Measurements from ENCODE around the gene PCDH1.
"Not testable (repeated sequence)": the region's sequence is repeated elsewhere in the genome, so short reads cannot be mapped to it uniquely, and the experiment has no call there.

Gene PCDH1

DNA sequence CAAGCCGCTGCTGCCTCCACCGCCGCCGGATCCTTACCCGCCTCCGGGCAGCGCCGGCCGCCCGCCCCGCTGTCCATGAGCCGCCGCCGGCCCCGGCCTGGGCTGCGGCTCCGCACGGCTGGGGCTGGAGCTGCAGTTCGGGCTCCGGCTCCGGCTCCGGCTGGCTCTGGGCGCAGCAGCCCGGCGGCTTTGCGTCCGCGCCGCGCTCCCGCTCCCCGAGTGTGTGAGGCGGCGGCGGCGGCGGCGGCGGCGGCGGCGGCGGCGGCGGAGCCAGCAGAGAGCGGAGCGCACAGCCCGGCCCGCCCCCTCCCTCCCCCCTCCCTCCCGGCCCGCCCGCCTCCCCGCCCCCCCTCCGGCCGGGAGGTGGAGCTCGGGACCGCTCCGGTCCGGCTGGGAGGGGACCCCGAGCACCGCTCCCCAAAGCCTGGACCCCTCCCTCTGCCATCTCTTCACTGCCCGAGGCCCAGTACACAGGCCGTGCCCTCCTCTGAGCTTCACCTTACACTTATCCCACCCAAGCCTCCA is at the start of gene PCDH1:
Gene PCDH1, minus strand, starts transcription at position 225 of the 525 bp plus-strand sequence. Its CDS starts 148 bp downstream, at position 77.
- peak; percentile 53 for DNase-seq

DNA sequence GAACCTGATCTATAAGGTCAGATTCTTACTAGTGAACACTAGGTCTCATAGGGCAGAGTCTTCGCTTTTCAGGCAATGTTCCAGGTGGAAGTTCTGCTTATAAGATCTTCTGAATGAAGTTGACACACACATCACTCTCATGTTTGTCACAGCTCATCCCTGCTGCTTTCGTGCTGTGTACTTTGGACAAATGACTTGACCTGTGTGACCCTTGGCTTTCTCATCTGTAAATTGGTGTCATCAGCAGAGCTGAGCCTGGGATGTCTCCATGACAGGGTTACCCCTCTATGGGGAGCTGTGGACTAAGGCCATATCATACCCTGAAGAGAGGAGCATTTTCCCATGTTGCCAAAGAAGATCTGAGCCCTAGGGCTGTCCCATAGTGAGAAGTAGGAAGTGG is 48.2 kb upstream of the PCDH1 start:
- no peak for DNase-seq

DNA sequence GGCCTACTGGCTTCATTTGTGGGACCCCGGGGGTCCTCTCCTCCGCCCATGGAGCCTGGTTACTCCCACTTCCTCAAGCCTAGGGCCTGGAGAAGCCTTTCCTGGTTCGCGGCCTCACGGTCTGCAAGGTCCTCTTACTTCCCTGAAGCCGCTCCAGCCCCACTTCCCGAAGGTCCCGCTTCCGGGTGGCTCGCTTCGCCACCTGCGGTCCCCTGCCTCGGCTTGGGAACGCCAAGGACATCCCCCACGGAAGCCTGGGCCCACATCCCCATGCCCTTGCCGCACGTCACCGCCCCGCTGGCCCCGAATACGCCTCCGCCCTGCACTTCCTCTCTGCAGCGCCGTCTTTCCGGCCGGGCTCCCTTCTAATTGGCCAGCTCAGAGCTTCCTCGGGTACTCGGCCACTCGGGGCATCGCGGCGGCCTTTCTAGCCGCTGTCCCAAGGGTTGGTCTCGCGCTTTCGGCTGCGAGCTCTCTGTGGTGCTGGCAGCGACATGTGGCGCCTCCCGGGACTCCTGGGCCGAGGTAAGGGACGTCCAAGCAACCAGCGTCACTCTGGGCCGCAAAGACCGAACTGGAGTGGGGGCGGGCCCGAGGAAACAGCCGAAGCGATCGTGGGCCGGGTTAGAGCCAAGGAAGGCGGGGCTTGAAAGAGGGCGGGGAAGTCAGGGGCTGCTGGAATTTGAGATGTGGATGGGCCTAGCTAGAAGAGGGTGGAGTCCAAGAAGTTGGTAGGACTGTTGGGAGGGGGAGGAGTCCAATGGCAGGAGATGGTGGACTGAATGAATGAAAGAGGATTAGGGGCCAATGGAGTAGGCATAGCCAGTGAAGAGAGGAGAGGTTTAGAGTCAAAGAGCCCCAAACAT is 45.5 kb upstream of the PCDH1 start, which contains the start of gene DELE1:
Gene DELE1, plus strand, starts transcription at position 424 of the 866 bp plus-strand sequence. Its CDS starts 71 bp downstream, at position 495.
- peak; percentile 92 for DNase-seq

DNA sequence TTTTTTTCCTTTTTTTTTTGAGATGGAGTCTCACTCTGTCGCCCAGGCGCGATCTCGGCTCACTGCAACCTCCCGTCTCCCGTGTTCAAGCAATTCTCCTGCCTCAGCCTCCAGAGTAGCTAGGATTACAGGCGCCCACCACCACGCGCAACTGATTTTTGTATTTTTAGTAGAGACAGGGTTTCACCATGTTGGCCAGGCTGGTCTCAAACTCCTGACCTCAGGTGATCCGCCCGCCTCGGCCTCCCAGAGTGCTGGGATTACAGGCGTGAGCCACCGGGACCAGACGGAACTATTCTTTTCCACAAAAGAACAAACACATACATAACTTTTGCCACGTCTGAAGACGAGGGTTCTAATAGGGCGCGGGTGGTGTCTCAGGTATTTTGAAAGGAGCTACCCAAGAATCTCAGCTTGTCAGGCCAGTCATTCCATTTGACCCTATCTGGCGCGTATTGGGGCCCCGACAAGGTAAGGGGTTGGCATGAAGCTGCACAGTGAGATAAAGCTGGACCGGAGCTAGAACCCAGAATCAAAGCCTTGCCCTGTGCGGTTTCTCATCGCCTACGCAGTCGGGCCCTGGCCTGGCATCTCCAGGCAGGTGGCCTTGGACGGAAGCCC is 44.7 kb upstream of the PCDH1 start:
- DNase-seq, result not testable (repeated sequence)

DNA sequence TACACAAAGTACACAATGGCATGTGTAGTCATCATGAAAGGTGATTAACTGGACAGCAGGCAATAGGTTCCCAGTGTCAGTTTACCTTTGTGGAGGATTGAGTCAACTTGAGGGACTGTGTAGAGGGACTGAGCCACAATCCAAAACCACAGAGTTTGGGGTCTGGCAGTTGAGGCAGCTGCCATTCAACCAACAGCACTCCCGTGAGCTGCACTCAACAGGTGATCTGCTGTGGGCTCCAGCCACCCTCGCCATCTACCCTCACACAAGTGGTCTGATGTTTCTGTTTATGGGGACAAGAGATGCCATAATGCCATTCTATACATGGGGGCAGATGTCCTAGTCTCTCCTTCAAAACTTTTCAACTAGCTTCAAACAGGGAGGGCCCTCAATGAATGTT is 42.6 kb upstream of the PCDH1 start:
- no peak for DNase-seq

DNA sequence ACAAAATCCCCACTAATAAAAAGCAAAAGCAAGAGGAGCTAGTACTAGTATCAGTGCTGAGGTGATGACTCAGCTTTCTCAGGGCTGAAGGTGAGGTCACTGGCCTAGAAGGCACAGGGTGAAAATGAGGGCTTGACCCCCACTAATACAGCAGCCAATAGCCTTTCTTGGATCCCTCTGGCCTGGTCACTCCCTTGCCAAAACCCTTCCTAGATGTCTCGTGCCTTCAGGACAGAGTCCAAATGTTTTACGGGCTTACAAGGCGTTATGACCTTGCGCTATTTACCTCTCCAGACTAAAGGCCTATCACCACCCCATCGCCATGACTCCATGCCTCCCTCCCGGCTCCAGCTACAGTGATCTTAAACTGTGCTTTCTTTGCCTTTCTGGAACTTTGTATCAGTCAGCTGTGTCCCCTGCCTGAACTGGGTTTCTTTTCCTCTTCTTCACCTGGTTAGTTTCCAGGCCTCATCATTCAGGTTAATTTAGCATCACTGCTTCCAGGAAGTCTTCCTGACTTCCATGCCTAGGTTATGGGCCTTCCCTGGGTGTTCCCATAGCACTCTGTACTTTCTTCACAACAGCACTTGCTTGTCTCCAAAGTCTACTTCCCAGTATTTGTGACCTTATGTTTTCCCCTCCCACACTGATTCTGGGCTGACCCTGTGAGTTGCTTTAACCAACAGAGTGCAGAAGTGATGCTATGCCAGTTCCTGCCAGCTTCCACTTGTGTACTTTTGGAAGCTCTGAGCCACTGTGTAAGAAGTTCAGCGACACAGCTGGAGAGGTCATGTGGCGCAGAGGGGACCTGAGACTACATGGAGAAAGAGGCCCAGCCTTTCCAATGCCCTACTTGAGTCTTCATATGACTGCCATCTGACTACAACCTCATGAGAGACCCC is 41.3 kb upstream of the PCDH1 start:
- no peak for DNase-seq

DNA sequence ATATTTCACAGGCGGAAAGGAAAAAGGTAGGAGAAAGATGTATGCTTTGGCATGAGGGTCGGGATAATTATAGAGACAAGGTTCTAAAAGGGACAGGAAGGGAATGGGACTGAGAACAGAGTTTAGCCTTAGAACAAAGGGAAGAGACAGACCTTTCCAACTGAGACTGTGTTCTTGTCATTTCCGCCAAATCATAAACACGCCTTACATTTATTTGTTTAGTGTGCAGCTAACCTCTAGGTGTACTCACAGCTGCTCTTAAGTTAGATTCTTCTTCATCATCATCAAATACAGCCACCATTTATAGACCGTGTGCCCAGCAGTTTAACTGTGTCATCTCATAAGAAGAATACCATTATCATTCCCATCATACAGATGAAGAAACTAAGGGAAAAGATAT is 39.5 kb upstream of the PCDH1 start:
- no peak for DNase-seq

DNA sequence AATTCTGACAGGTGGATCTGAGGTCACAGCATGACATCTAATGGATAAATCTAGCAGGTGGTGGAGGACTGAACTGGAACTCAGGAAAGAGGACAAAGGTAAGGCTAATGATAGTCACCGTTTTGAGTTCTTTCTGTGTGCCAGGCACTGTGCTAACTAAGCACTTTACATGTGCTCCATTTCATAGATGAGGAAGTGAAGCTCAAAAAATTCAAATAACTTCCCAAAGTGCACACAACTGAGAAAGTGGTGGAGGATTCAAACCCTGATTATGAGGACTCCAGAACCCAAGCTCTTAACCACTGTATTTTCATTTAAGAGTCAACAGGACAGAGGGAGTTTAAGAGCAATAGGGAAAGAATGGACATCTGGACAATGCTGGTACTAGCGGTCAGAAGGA is 38.3 kb upstream of the PCDH1 start:
- no peak for DNase-seq

DNA sequence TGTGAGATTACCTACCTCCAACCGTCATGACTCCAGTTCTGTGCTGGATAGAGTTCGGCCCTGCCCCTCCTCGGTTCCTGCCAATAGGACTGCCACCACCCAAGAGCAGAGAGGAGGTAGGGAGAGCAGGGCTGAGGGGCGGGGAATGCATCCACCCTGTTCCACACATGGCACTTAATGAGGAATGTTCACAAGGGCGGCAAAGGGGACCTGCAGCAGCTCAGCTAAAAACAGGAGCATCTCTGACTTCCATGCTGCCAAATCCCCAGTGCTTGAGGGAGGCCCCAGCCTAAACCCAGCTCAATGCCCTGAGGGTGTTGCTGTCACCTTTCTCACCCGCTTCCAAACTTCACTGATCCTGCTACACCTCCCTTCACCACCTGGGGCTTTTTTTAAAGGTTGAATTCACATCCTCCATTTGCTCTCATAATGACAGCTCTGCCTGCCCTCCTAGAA is 37.7 kb upstream of the PCDH1 start:
- DNase-seq, result no peak

DNA sequence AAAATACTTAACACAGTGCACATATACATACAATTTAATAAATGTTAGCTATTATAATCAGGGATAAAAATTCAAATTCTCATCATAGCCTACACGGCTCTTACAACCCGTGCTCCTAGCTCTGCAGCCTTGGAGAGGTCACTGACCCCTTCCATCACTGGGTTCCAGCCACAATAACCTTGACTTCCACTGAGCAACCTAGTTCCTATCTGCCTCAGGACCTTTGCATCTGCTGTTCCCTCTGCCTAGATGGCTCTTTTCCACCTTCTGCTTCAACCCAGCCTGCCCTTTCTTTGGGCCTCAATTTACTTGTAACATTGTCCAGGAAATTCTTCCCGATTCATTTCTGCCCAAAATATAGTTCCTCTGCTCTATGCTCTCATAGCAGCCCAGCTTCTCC is 36.6 kb upstream of the PCDH1 start:
- DNase-seq, result no peak

DNA sequence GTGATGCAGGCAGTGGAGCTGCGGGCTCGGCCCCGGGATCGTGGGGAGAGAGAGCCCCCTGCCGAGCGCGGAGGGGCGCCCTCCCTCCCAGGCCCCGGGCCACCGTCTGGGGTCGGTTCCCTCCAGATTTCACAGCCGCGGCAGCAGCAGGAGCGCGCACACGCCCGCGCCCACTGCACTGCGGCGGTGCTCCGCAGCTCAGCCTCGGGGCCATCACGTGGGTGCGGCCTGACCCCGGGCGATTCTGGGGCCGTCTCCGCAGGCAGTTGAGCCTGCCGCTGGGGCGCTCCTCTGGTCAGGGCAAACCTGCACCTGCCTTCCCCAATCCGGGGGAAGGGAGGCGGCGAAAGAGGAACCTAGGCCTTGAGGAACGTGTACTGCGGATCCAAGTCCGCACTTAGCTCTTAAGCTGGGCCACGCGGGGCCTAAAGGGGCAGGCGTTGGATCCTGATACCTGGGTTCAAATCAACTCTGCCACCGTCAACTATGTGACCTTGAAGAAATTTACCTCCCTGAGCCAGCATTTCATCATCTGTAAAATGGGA is 36.1 kb upstream of the PCDH1 start:
- peak; percentile 28 for DNase-seq

DNA sequence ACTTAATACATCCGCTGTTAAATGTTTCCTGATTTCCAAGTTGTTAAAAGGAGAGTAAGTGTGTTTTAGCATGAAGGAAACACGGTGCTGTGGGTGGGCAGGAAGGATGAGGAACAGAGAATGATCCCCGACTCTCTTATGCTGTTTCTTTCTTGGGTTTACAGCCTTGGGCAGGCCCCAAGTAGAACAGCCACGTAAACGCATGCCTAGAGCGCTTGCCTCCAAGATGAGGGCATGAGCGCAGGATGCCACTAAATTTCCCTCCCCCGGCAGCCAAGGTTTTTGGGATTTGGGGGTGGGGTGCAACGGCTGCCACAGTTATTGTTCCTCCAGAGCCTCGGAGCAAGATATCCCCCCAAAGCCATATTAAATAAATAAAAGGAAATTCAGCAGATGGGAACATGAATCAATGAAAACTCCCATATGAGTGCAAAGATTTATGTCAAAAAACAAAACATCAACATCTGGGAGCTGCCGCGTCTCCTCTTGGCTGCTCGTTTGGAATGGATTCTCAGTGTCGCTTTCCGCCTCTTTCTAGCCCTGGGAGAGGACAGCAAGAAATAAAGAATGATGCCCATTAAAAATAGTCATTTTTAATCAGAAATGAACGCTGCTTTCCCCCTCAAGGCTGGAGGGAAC is 35.5 kb upstream of the PCDH1 start:
- DNase-seq, result no peak

DNA sequence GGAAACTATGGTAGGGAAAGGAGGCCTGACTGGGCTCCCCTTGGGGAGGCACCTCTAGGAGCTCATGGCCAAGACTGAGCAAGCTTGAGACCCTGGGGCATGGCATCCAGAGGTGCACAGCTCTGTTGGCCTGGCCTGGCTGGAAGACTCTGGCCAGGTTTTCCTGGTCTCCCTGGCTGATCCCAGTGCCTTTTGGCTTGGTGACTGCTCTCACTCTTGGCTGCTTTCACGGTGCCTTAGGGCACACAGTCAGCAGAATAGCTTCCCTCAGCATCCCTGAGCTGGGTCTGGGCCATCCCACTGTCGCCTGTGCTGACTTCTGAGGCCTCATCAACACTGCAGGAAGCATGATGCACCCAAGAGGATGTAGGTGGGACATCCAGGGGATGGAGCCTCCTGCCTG is 32.1 kb upstream of the PCDH1 start:
- no peak for DNase-seq

DNA sequence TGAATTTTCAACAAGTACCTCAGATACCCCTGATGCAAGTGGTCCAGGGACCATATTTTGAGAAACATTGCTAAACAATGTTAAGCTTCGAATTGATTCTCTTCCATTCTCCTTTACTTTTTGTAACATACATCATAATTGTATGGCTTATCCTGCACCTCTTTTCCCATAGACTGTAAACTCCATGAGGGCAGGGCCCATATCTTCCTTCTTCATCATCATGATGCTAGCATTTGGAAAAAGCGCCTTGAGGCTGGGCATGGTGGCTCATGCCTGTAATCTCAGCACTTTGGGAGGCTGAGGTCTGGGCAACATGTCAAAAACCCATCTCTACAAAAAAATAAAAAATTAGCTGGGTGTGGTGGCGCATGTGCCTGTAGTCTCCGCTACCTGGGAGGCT is 31.0 kb upstream of the PCDH1 start:
- no peak for DNase-seq

DNA sequence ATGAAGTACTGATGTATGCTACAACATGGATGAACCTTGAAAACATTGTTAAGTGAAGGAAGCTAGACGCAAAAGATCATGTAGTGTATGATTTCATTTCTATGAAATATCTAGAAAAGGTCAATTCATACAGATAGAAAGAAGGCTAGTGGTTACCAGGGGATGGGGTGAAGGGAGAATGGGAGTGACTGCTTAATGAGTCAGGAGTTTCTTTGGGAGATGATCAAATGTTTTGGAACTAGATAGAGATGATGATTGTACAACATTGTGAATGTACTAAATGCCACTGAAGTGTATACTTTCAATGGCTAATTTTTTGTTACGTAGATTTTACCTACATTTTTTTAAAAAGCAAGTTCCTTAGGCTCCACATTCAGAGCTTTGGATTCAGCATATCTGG is 30.6 kb upstream of the PCDH1 start:
- DNase-seq, result no peak

DNA sequence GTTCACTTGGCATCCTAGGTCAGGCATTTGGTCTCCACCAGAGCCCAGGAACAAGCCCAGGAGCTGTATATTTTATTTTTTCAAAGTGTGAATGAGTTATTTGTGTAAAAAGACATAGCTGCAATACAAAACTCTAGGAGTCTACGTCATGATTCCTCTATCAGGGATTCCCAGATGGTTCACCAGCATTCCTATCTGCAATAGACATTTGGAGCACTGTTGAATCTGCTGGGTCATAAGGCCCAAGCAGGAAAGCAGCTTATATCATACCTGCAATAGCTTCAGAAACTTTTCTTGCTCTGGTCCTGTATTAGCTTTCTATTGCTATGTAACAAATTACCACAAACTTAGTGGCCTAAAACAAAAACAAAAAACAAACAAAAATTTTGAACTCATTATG is 28.8 kb upstream of the PCDH1 start:
- no peak for DNase-seq

DNA sequence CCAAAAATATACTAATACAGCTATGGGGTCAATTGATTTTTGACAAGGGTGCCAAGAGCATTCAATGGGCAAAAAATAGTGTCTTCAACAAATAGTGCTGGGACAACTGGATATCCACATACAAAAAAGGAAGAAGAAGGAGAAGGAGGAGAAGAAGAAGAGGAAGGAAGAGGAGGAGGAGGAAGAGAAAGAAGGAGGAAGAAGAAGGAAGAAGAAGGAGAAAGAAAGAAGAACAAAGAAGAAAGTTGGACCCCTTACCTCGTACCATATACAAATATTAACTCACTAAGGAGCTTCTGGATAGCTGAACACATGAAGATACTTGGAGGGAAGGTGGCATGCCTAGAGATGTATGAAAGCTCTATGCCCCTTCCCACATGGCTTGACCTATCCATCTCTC is 28.3 kb upstream of the PCDH1 start:
- DNase-seq, result no peak

DNA sequence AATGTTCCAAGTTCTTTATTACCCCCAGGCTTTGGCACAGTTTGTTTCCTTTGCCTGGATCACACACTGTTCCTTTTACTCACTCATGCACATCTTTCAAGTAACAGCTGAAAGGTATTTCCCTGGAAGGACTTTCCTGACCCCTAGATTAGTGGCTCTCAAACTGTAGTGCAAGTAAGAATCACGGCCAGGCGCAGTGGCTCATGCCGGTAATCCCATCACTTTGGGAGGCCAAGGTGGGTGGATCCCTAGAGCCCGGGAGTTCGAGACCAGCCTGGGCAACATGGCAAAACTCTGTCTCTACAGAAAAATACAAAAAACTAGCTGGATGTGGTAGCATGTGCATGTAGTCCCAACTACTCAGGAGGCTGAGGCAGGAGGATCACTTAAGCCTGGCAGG is 26.3 kb upstream of the PCDH1 start:
- no peak for DNase-seq

DNA sequence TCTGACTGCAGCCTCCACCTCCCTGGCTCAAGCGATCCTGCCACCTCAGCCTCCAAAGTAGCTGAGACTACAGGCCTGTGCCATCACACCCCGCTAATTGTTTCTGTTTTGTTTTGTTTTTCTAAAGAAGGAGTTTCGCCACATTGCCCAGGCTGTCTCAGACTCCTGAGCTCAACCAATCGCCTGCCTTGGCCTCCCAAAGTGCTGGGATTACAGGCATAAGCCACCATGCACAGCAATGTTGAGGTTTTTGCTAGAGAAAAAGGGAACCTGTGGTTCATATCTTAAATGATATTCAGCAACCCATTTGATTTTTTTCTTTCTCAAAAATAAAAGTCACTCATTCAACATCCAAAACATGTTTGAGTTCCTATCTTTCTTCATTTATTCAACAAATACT is 25.1 kb upstream of the PCDH1 start:
- DNase-seq, result no peak

DNA sequence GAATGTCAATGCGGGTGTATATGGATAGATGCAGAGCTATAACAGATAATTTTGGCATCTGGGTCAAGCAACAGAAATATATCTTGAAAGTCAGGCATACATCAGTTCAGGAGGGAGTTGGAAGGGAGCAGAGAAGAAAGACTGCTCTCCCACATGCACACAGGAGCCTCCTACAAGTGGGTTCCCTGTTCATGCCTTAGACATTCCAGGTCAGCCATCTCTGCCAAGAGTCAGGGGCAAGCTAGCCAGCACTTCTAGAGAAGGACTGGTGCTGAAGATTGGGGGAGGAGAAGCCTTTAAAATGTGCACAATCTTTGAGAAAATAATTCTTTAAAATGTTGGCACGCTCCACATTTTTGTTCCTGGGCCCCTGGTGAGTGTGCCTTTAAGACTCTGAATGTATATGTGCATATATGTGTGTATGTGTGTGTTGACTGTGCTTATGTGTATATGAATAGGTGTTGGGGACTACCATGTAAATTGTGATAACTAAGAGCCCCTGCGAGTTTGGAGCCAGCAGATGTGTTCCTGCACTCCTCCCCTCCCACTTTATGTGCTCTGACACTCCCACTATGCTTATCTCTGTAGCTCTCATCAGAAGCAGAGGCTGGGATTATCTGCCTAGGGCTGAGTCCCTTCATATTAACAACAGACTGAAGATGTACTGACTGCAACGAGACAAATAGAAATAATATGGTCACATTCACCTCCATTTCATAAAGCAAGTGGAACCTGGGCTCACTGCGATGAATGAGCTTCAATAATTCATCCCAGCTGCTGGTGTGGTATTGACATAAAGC is 24.0 kb upstream of the PCDH1 start:
- DNase-seq, result no peak

DNA sequence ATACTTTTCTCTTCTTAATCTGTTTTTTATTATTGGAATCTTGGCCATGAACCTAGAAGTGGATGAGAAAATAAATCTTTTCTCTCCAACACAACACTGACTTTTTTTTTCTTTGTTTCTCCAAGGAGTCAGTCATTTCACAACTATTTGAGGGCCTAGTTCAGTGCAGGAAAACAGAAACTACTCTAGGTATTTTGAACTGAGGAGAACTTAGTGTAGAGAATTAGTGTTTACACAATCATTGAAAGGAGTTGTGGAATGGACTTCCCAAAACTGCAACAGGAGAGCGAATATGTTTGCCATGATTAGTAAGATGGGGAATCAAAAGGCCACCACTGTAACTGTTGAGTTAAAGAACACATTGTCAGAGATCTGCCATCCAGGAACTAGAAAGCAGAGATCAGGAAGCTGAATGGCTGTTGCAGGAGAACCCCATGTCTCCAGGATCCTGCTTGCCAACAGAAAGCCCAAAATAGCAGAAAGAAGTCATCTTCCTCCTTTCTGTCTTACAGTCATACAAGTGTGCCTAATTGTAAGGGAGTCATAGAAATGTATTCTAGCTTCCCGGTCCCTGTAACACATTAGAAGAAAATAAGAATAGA is 20.3 kb upstream of the PCDH1 start:
- no peak for DNase-seq
